DMS153 (cell line): ENCODE measurements around the gene TMEM87B.
"Not testable (repeated sequence)": the region's sequence is repeated elsewhere in the genome, so short reads cannot be mapped to it uniquely, and the experiment has no call there.

Experiments
- DNase-seq: peaks from one replicate; lab custom pipeline; 2025; lab: John Stamatoyannopoulos, UW

The TMEM87B gene

GRCh38 chr2:112033600-112033999 lies 21.5 kb upstream of the TMEM87B start:
- DNase-seq: no peak

GRCh38 chr2:112034924-112035323 lies 20.1 kb upstream of the TMEM87B start:
- no peak for DNase-seq

- DNase-seq: no peak
These were observed 19.3 kb upstream of the TMEM87B start for GRCh38 chr2:112035786-112036185.

GRCh38 chr2:112039556-112039955 lies 15.5 kb upstream of the TMEM87B start:
- DNase-seq: not testable (repeated sequence)

- not testable (repeated sequence) for DNase-seq
These were observed 15.0 kb upstream of the TMEM87B start for GRCh38 chr2:112040066-112040465.

- not testable (repeated sequence) for DNase-seq
These were observed 13.6 kb upstream of the TMEM87B start for GRCh38 chr2:112041460-112041859.

GRCh38 chr2:112045446-112046014 lies 9.5 kb upstream of the TMEM87B start:
- DNase-seq: no peak

GRCh38 chr2:112046231-112046630 lies 8.8 kb upstream of the TMEM87B start:
- DNase-seq: no peak

GRCh38 chr2:112047537-112048235 lies 7.4 kb upstream of the TMEM87B start:
- DNase-seq: no peak

- no peak for DNase-seq
These were observed 6.9 kb upstream of the TMEM87B start for GRCh38 chr2:112048236-112048592.

- peak; percentile 42 for DNase-seq
These were observed 6.2 kb upstream of the TMEM87B start for GRCh38 chr2:112048887-112049286.

GRCh38 chr2:112050316-112050715 lies 4.8 kb upstream of the TMEM87B start:
- no peak for DNase-seq

- DNase-seq: peak; percentile 88
These were observed 887 bp upstream of the TMEM87B start for GRCh38 chr2:112053917-112054846.

- DNase-seq: peak; percentile 29
These were observed 909 bp downstream of the TMEM87B start for GRCh38 chr2:112055730-112056625.

- no peak for DNase-seq
These were observed 1.5 kb downstream of the TMEM87B start for GRCh38 chr2:112056626-112056987.

GRCh38 chr2:112059671-112060070 lies 4.6 kb downstream of the TMEM87B start:
- no peak for DNase-seq

GRCh38 chr2:112061299-112061698 lies 6.2 kb downstream of the TMEM87B start:
- no peak for DNase-seq

- no peak for DNase-seq
These were observed 6.8 kb downstream of the TMEM87B start for GRCh38 chr2:112061840-112062239.

GRCh38 chr2:112062894-112063293 lies 7.8 kb downstream of the TMEM87B start:
- DNase-seq: no peak

GRCh38 chr2:112065486-112065885 lies 10.4 kb downstream of the TMEM87B start:
- DNase-seq: no peak

- no peak for DNase-seq
These were observed 10.9 kb downstream of the TMEM87B start for GRCh38 chr2:112065966-112066365.

GRCh38 chr2:112069794-112070193 lies 14.7 kb downstream of the TMEM87B start:
- not testable (repeated sequence) for DNase-seq
